NT2/D1 (cell line): ENCODE measurements around the gene LARP4B.
A peak's percentile ranks its signal among the peaks of the same experiment; 100 is the strongest.

Experiments used
- DNase-seq: peaks from one replicate; pipeline ENCODE4 v3.0.0-alpha.2; 2011; ENCODE audit warnings: low read depth, low spot score
- H3K27me3 ChIP-seq: 2 replicates; pipeline ENCODE4 v1.6.0; 2011; ENCODE audit warnings: mild to moderate bottlenecking; ENCODE audit not compliant: insufficient read length, insufficient read depth
- H3K36me3 ChIP-seq: 2 replicates; pipeline ENCODE4 v1.6.1; 2011; ENCODE audit warnings: mild to moderate bottlenecking, low read length, mixed read lengths; ENCODE audit not compliant: insufficient read depth, insufficient read length
- H3K4me1 ChIP-seq: 2 replicates; pipeline ENCODE4 v1.5.1; 2011; ENCODE audit not compliant: insufficient read depth, insufficient read length
- H3K4me3 ChIP-seq: 2 replicates; pipeline ENCODE4 v1.5.1; 2011; ENCODE audit warnings: low read depth; ENCODE audit not compliant: insufficient read length
- H3K9ac ChIP-seq: 2 replicates; pipeline ENCODE4 v1.6.0; 2011; ENCODE audit warnings: low read depth; ENCODE audit not compliant: insufficient read length
- H3K9me3 ChIP-seq: 2 replicates; pipeline ENCODE4 v1.5.1; 2011; ENCODE audit warnings: mild to moderate bottlenecking, low read length; ENCODE audit not compliant: insufficient read depth
- SUZ12 ChIP-seq: IDR thresholded peaks from 2 replicates; pipeline ENCODE4 v1.6.1; 2011; ENCODE audit not compliant: insufficient read length, insufficient read depth; ENCODE audit errors: extremely low read depth
- YY1 ChIP-seq: IDR thresholded peaks from 2 replicates; pipeline ENCODE4 v1.6.1; 2011; ENCODE audit not compliant: insufficient read length, insufficient read depth
- ZNF274 ChIP-seq: IDR thresholded peaks from 2 replicates; pipeline ENCODE4 v1.6.1; 2011; ENCODE audit warnings: mild to moderate bottlenecking, low read depth, low read length

LARP4B gene

DNA sequence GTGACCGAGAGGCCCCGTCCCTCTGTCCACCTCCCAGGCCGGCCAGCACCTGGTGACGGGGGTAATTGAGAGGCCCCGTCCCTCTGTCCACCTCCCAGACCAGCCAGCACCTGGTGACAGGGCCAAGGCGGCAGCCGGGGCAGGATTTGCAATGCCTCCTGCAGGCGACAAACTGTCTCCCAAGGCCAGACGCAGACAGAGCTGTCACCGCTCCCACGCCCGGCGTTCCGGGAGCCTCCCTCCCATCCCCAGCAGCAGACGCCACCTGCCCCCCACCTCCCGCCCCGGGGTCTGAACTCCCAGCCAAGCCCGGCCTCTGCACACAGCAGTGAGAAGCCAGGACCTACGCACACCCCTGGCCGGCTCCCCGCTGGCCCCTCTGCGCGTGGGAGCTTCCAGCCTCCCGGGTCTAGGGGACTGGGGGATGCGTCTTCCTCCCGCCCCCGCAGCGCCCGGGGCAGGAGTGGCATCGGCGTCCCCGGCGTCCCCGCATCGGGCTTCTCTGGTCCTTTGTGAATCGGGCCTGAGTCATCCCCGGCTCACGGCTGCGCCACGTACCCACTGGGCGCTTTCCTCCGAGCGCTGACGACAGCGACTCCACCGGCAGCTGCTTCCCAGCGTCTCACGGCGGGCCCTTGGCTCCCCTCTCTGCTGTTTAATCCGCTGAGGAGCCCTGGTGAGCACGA is 147.0 kb downstream of the LARP4B start:
- DNase-seq, result no peak
- Histone ChIP-seq H3K9ac (no peak overlapping the region), H3K36me3 (no peaks in the 10 kb centered on the region), H3K9me3 (no peaks in the 10 kb centered on the region), H3K4me3 (peak overlapping the region; percentile 11), H3K27me3 (peaks cover 19% of the 10 kb centered on the region), H3K4me1 (peaks cover 6% of the 10 kb centered on the region)
- TF ChIP-seq SUZ12 (no peak), ZNF274 (no peak), YY1 (no peak)

DNA sequence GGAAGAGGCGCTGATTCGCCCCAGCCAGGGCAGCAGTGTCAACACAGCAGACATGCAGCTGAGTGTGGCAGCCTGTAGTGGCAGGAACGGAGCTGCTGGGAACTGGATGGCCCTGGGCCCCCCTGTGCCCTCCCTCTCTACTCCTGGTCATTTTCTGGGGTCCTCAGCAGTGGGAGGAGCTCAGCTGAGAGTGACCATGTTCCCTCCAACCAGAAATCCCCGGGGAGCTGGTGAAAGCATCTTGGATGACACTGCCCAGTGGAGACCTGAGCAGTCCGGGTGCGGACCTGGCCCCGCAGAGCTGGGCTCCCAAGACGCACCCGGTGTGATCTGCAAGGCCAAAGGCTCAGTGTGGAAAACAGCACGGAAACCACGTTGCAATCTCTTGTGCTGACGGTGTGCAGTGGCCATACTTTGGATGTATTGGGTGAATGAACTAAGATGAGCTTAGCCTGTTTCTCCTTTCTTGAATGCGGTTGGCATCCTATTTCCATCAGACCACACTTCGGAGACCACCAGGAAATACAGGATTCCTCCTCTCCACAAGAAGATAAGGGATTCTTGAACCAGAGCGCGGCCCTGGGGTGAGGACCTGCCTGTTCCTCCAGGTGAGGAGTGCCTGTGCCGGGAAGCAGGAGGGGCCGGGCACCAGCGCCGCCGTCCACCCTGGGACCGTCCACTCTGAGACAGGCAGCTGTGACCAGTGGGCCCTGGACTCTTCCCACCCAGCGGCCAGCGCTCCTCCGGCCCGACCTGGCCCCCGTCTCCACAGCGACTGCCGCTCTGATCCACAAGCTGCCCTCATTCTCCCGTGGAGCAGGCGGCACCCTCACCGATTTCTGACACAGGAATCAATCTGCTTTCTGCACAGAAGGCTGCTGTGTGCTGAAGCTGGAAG is 148.5 kb downstream of the LARP4B start:
- Histone ChIP-seq H3K9me3 (no peaks in the 10 kb centered on the region), H3K4me1 (peaks cover 6% of the 10 kb centered on the region), H3K36me3 (no peaks in the 10 kb centered on the region), H3K27me3 (peaks cover 19% of the 10 kb centered on the region), H3K4me3 (no peak overlapping the region), H3K9ac (no peak overlapping the region)
- DNase-seq, result no peak
- TF ChIP-seq YY1 (no peak), SUZ12 (no peak), ZNF274 (no peak)

DNA sequence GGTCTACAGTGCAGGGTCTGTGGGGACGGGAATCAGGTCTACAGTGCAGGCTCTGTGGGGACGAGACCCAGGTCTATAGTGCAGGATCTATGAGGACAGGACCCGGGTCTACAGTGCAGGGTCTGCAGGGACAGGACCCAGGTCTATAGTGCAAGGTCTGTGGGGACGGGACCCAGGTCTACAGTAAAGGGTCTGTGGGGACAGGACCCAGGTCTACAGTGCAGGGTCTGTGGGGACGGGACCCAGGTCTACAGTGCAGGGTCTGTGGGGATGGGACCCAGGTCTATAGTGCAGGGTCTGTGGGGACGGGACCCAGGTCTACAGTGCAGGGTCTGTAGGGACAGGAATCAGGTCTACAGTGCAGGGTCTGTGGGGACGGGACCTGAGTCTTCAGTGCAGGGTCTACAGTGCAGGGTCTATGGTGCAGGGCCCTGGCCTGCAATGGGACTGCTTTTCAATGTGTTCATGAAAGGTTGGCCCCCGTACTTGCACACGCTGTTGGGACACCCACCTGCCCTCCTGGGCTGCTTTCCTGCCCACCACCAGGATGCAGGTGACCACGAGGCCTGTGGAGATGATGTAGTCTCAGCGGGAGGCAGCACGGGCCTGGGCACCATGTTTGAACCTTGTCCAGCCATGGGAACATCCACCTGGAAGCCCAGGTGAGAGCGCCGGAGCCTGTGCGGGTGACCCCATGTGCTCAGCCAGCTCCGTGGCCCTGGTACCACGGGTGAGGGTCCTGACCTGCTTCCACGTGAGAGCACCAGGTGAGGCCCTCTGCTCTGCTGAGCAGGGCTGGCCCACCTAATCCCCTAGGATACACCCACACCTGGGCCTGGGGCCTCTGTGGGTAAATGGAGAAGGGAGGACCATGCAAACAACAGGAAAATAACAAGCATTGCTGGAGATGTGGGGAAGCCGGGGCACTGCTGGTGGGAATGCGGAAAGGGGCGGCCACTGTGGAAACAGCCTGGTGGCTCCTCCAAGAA is 150.7 kb downstream of the LARP4B start:
- no peaks in the 10 kb centered on the region for H3K36me3 ChIP-seq
- no peak for DNase-seq
- H3K4me1 ChIP-seq, result peaks cover 6% of the 10 kb centered on the region
- TF ChIP-seq YY1 (no peak), ZNF274 (no peak)
- H3K27me3 ChIP-seq, result peaks cover 18% of the 10 kb centered on the region
- no peak overlapping the region for H3K4me3 ChIP-seq
- no peaks in the 10 kb centered on the region for H3K9me3 ChIP-seq
- H3K9ac ChIP-seq, result no peak overlapping the region

DNA sequence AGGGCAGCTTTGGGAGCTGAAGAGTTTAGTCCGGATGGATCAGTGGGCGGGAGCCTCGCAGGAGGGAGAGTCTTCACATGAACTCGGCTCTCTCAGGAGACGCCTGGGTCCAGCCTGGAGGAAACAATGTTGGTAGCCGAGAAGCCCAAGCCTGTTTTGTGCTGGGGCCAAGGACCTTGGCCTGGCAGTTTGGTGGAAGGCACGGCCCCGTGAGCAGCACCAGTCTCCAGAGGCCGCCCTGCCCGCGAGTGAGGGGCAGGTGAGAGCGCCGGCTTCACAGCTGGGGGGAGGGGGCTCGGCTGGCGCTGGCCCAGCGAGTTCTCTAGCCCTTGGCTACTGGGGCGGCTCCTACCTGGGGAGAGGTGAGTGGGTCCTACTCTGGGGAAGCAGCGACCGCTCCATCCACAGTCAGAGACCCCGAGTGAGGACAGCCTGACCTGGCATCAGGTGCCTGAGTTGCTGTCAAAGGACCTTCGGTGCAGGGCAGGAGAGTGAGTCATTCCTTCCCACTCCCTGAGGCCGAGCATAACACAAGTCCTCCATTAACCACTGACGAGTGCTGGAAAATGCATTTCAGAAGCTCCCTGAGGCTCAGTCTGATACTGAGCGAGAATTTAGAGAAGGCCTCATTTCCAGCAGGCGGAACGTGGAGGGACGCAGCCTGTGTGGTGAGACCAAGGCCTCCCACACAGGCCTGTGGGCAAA is 152.7 kb downstream of the LARP4B start:
- Histone ChIP-seq H3K4me3 (no peak overlapping the region), H3K9me3 (no peaks in the 10 kb centered on the region), H3K27me3 (peaks cover 4% of the 10 kb centered on the region), H3K9ac (no peak overlapping the region), H3K4me1 (peaks cover 2% of the 10 kb centered on the region), H3K36me3 (no peaks in the 10 kb centered on the region)
- no peak for DNase-seq
- TF ChIP-seq SUZ12 (no peak), YY1 (no peak), ZNF274 (no peak)

DNA sequence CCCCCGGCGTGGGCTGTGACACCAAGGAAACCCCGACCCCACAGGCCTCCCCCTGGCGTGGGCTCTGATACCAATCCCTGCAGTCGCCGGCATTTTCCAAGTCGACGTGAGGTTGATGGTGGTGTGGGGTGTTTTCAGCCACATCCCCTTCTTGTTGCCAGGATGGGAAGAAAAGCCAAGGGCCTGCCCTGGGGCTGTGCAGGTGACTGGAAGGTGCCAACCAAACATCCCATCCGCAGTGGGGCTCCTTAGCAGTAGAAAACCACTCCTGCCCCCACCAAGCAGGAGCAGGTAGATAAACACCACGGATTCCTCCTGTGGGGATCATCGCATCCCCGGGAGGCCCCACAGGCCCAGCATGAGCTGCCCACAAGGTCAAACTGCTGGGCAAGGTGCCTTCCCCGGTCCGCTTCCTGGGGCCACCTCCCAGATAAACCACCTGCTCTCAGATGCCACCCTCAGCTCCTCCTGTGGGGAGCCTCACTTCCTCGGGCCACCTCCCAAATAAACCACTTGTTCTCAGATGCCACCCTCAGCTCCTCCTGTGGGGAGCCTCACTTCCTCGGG is 153.5 kb downstream of the LARP4B start:
- no peak for DNase-seq
- TF ChIP-seq SUZ12 (no peak), ZNF274 (no peak), YY1 (no peak)
- peaks cover 2% of the 10 kb centered on the region for H3K4me1 ChIP-seq
- H3K9me3 ChIP-seq, result no peaks in the 10 kb centered on the region
- H3K36me3 ChIP-seq, result no peaks in the 10 kb centered on the region
- no peak overlapping the region for H3K9ac ChIP-seq
- H3K27me3 ChIP-seq, result no peaks in the 10 kb centered on the region
- H3K4me3 ChIP-seq, result no peak overlapping the region

DNA sequence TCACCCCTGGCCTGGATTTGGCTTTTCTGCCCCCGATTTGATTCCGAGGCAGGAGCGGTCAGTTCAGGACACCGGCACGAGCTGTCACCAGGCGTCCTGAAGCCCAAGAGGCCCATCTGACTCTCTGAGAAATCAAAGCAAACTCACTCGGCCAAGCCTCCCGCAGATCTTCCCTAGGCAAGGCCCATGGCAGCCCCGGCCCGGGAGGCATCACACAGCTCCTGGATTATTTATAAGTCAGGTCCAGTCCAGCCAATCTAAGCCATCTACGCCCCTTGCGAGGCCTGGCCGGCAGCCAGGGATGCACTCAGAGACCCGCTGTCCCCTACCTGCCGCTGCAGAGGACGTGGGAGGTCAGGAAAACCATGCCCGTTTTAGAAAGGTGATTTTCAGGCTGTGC is 154.7 kb downstream of the LARP4B start:
- Histone ChIP-seq H3K9ac (no peak overlapping the region), H3K36me3 (no peaks in the 10 kb centered on the region), H3K4me1 (peaks cover 2% of the 10 kb centered on the region), H3K9me3 (no peaks in the 10 kb centered on the region), H3K27me3 (no peaks in the 10 kb centered on the region), H3K4me3 (no peak overlapping the region)
- TF ChIP-seq ZNF274, result no peak
- no peak for TF ChIP-seq SUZ12
- TF ChIP-seq YY1, result no peak
- DNase-seq, result no peak
